PFSK-1 (cell line): Measurements from ENCODE around the gene AP2M1.

Source experiments
- FOXP2 ChIP-seq: optimal IDR thresholded peaks from 2 replicates; pipeline ENCODE3; 2011; ENCODE audit warnings: borderline replicate concordance, control low read depth, inconsistent platforms; ENCODE audit not compliant: insufficient read depth; ENCODE audit errors: extremely low read length, extremely low read depth
- POLR2AphosphoS5 ChIP-seq: IDR thresholded peaks from 2 replicates; pipeline ENCODE4 v1.6.1; 2012; ENCODE audit warnings: low read depth, mild to moderate bottlenecking, control low read depth, low read length, moderate library complexity
- REST ChIP-seq, 2 experiments: IDR thresholded peaks; 2 replicates each; pipeline versions ENCODE4 v1.6.1 to v1.8.0; 2011 to 2012; ENCODE audit warnings: low read depth in 2 of 2, low read length in 2 of 2, control low read depth in 1 of 2, inconsistent platforms in 1 of 2, mild to moderate bottlenecking in 1 of 2, moderate library complexity in 1 of 2; ENCODE audit not compliant: insufficient read depth in 1 of 2
- SIN3A ChIP-seq: IDR thresholded peaks from 2 replicates; pipeline ENCODE4 v1.6.1; 2012; ENCODE audit warnings: mild to moderate bottlenecking, low read length, moderate library complexity, borderline replicate concordance; ENCODE audit not compliant: insufficient read depth
- TAF1 ChIP-seq: IDR thresholded peaks from 2 replicates; pipeline ENCODE4 v1.6.1; 2012; ENCODE audit warnings: low read length, control low read depth, borderline replicate concordance; ENCODE audit not compliant: insufficient read depth

The AP2M1 gene

GRCh38 chr3:184165543-184165942, 9.1 kb upstream of the AP2M1 start:
- no peak for TF ChIP-seq REST (IDR thresholded peaks at IDR 0.05; ENCODE audit: insufficient read depth in 1 of 2, low read depth in 2 of 2, low read length in 2 of 2)

DNA sequence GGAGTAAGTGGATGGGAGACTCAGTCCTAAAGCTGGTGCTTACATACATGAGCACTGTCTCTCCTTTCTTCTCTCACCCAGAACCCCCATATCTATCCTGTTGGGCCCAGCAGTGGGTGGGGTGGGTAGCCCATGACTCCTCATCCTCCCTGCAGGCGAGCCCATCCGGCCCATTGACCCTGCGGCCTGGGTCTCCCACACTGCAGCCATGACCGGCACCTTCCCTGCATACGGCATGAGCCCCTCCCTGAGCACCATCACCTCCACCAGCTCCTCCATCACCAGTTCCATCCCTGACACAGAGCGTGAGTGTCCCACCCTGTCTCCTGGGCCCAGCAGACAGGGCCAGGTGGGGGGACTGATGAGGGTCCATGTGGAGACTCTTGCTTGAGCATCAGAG, 8.0 kb upstream of the AP2M1 start:
- TF ChIP-seq REST (IDR thresholded peaks at IDR 0.05; ENCODE audit: insufficient read depth in 1 of 2, low read depth in 2 of 2, low read length in 2 of 2) = no peak
- TF ChIP-seq SIN3A = no peak
- TF ChIP-seq TAF1 = no peak
- TF ChIP-seq POLR2AphosphoS5 = no peak
- no peak for TF ChIP-seq FOXP2

- TF ChIP-seq POLR2AphosphoS5 (no peak), FOXP2 (no peak), REST (IDR thresholded peaks at IDR 0.05; ENCODE audit: insufficient read depth in 1 of 2, low read depth in 2 of 2, low read length in 2 of 2) (no peak), TAF1 (no peak), SIN3A (no peak)
These were observed 6.9 kb upstream of the AP2M1 start for GRCh38 chr3:184167786-184168185.

DNA sequence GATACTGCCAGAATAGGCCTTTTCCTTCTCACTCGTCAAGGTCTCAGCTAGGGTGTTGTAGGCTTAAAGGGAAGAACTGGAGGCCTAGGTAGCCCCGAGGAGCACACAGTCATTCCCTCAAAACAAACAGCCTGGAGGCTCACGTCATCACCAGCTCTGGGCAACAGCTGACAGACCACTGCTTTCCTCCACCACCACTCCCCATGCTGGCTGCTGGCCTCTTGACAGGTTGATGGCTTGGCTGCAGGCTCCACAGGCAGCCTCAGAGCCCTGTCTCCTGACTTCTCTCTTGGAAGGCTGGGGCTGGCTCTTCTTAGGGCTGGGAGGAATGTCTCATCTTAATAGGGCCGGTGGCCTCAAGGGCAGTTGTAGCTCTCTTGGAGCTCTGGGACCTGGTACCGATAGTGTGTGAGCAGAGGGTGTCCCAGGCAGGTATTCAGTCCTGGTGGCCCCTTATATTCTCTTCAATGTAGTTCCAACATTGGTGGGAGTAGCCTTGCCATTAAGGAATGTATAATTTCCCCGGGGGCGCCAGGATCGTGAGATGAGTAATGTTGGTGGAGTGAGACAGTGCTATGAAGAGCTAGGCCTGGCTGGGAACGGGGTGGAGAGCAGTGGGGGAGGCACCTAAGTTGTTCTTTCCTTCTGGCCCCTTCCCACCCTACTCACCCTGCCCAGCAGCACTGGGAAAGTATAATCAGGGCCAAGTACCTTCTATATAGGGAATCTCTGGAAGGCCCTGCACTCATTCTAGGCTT, 6.1 kb upstream of the AP2M1 start:
- no peak for TF ChIP-seq FOXP2
- no peak for TF ChIP-seq REST (IDR thresholded peaks at IDR 0.05; ENCODE audit: insufficient read depth in 1 of 2, low read depth in 2 of 2, low read length in 2 of 2)
- no peak for TF ChIP-seq TAF1
- TF ChIP-seq SIN3A = no peak
- no peak for TF ChIP-seq POLR2AphosphoS5
